ELF-1 (cell line): ENCODE measurements around the gene TMOD2.

Experiments
- DNase-seq: peaks from one replicate; pipeline ENCODE4 v3.0.0-alpha.2; 2016; ENCODE audit warnings: low read depth, low spot score

The TMOD2 gene

GRCh38 chr15:51856714-51857380 is 105.5 kb downstream of the TMOD2 start:
- DNase-seq: no peak

GRCh38 chr15:51861557-51862359 is 110.4 kb downstream of the TMOD2 start:
- DNase-seq: no peak

GRCh38 chr15:51863131-51863530 is 111.7 kb downstream of the TMOD2 start:
- DNase-seq: no peak

- peak; percentile 27 for DNase-seq
Observed at GRCh38 chr15:51864408-51865056, 113.1 kb downstream of the TMOD2 start.

- DNase-seq: no peak
Observed at GRCh38 chr15:51865317-51865716, 113.9 kb downstream of the TMOD2 start.
